IMR-90 (cell line): Measurements from ENCODE around the gene EIF2S1. TPM values are rescaled to one million over a fixed set of nuclear protein-coding genes. Genes with fewer than 3 reads are reported as not detected.

Experiments used
- ATAC-seq: fragments of 200-7000 bp; cut with Tn5 transposase; 2 replicates; pipeline ENCODE4 v1.9.1; 2020; ENCODE audit warnings: low read depth, mild to moderate bottlenecking, moderate library complexity
- BruUV-seq: library from RNA; stranded (reverse); fragments of 400-500 nt; replicated peaks from 2 replicates; lab custom pipeline; 2021; lab: Mats Ljungman, UMichigan
- CTCF ChIA-PET: fragments of 300-600 bp; formaldehyde crosslinking; extraction: SDS; loops from one replicate; lab custom pipeline; 2021; ENCODE audit warnings: antibody characterized with exemption; lab: Yijun Ruan, JAX
- POLR2A ChIA-PET: fragments of 300-600 bp; sonication (Branson Sonifier 250); formaldehyde crosslinking; loops from one replicate; lab custom pipeline; 2022; ENCODE audit warnings: antibody characterized with exemption; ENCODE audit not compliant: unreplicated experiment; lab: Charles Lee
- DNase-seq: peaks from one replicate; pipeline ENCODE4 v3.0.0; 2013
- H2AFZ ChIP-seq: replicated peaks from 2 replicates; pipeline ENCODE3; 2013; ENCODE audit warnings: low read length, mild to moderate bottlenecking; ENCODE audit not compliant: poor library complexity
- H2AK5ac ChIP-seq: 2 replicates; pipeline ENCODE4 v1.6.1; 2013; ENCODE audit warnings: low read depth, low read length, inconsistent platforms
- H2AK9ac ChIP-seq: replicated peaks from 2 replicates; pipeline ENCODE3; 2013; ENCODE audit warnings: mild to moderate bottlenecking, low read depth, low read length, moderate library complexity; ENCODE audit not compliant: poor library complexity
- H2BK120ac ChIP-seq: 2 replicates; pipeline ENCODE4 v1.6.1; 2013; ENCODE audit warnings: low read depth, low read length, inconsistent platforms
- H2BK15ac ChIP-seq: 3 replicates; pipeline ENCODE4 v1.6.1; 2013; ENCODE audit warnings: low read depth, low read length, inconsistent platforms
- H2BK20ac ChIP-seq: 2 replicates; pipeline ENCODE4 v1.6.1; 2013; ENCODE audit warnings: low read depth, mild to moderate bottlenecking, inconsistent platforms, low read length, moderate library complexity
- H2BK5ac ChIP-seq: 2 replicates; pipeline ENCODE4 v1.6.1; 2013; ENCODE audit warnings: mild to moderate bottlenecking, low read depth, low read length, inconsistent platforms; ENCODE audit not compliant: poor library complexity, severe bottlenecking
- H3K14ac ChIP-seq: replicated peaks from 2 replicates; pipeline ENCODE4 v1.6.1; 2013; ENCODE audit warnings: low read depth, low read length, inconsistent platforms
- H3K18ac ChIP-seq: 2 replicates; pipeline ENCODE4 v1.6.1; 2013; ENCODE audit warnings: low read depth, low read length, control low read depth
- H3K23ac ChIP-seq: 2 replicates; pipeline ENCODE4 v1.6.1; 2013; ENCODE audit warnings: low read depth, low read length, inconsistent platforms
- H3K27ac ChIP-seq: 2 replicates; pipeline ENCODE4 v1.5.1; 2013; ENCODE audit warnings: mild to moderate bottlenecking, control low read depth, low read length; ENCODE audit not compliant: insufficient read depth
- H3K27me3 ChIP-seq: 2 replicates; pipeline ENCODE4 v1.6.1; 2013; ENCODE audit warnings: low read length; ENCODE audit not compliant: control insufficient read depth, insufficient read depth
- H3K36me3 ChIP-seq: 2 replicates; pipeline ENCODE4 v1.6.1; 2013; ENCODE audit warnings: low read length, mixed read lengths; ENCODE audit not compliant: control insufficient read depth, insufficient read depth
- H3K4ac ChIP-seq: 2 replicates; pipeline ENCODE4 v1.6.1; 2013; ENCODE audit warnings: low read depth, low read length, inconsistent platforms
- H3K4me1 ChIP-seq: 2 replicates; pipeline ENCODE4 v1.6.1; 2013; ENCODE audit warnings: low read length, mixed read lengths; ENCODE audit not compliant: control insufficient read depth, insufficient read depth
- H3K4me2 ChIP-seq: 2 replicates; pipeline ENCODE4 v1.6.1; 2013; ENCODE audit warnings: low read depth, mild to moderate bottlenecking, control low read depth, low read length, moderate library complexity
- H3K4me3 ChIP-seq: 2 replicates; pipeline ENCODE4 v1.5.1; 2013; ENCODE audit warnings: low read depth, mild to moderate bottlenecking, control low read depth, low read length, moderate library complexity; ENCODE audit not compliant: insufficient read depth
- H3K56ac ChIP-seq: 2 replicates; pipeline ENCODE4 v1.6.1; 2013; ENCODE audit warnings: low read length, inconsistent platforms; ENCODE audit not compliant: insufficient read depth; ENCODE audit errors: extremely low read depth
- H3K79me1 ChIP-seq, 2 experiments: 2 replicates each; pipeline ENCODE4 v1.6.1; 2013; ENCODE audit warnings: low read length in 2 of 2, inconsistent platforms in 1 of 2, low read depth in 1 of 2
- H3K9ac ChIP-seq: 2 replicates; pipeline ENCODE4 v1.6.1; 2013; ENCODE audit warnings: low read depth, low read length, control low read depth
- H3K9me1 ChIP-seq: 2 replicates; pipeline ENCODE4 v1.6.1; 2013; ENCODE audit warnings: low read length, inconsistent platforms; ENCODE audit not compliant: insufficient read depth
- H3K9me3 ChIP-seq: 2 replicates; pipeline ENCODE4 v1.6.1; 2013; ENCODE audit warnings: low read length; ENCODE audit not compliant: control insufficient read depth, insufficient read depth
- H4K20me1 ChIP-seq: 2 replicates; pipeline ENCODE4 v1.6.1; 2013; ENCODE audit warnings: low read length, inconsistent platforms; ENCODE audit not compliant: insufficient read depth
- H4K5ac ChIP-seq: 2 replicates; pipeline ENCODE4 v1.6.1; 2013; ENCODE audit warnings: mild to moderate bottlenecking, low read depth, low read length, control low read depth
- H4K8ac ChIP-seq, 2 experiments: 2 replicates each; pipeline ENCODE4 v1.6.1; 2013; ENCODE audit warnings: low read depth in 2 of 2, low read length in 2 of 2, control low read depth in 1 of 2, inconsistent platforms in 1 of 2
- H4K91ac ChIP-seq: 2 replicates; pipeline ENCODE4 v1.6.1; 2013; ENCODE audit warnings: low read depth, low read length, inconsistent platforms; ENCODE audit not compliant: insufficient read depth
- BHLHE40 ChIP-seq: fragments of 150-350 bp; IDR thresholded peaks from 2 replicates; pipeline ENCODE4 v1.6.1; 2016; ENCODE audit warnings: mild to moderate bottlenecking, low read depth, low read length
- CEBPB ChIP-seq: IDR thresholded peaks from 2 replicates; pipeline ENCODE4 v1.6.1; 2012; ENCODE audit warnings: low read depth, low read length, improper control_type of control experiment
- CHD1 ChIP-seq: IDR thresholded peaks from 2 replicates; pipeline ENCODE4 v1.6.1; 2012; ENCODE audit warnings: low read depth, low read length, improper control_type of control experiment
- FOS ChIP-seq: fragments of 150-350 bp; IDR thresholded peaks from 2 replicates; pipeline ENCODE4 v1.6.1; 2016; ENCODE audit warnings: low read depth, low read length
- MAZ ChIP-seq: IDR thresholded peaks from 2 replicates; pipeline ENCODE4 v1.6.1; 2012; ENCODE audit warnings: low read depth, mild to moderate bottlenecking, low read length, improper control_type of control experiment, moderate library complexity, borderline replicate concordance
- MXI1 ChIP-seq: IDR thresholded peaks from 2 replicates; pipeline ENCODE4 v1.6.1; 2012; ENCODE audit warnings: low read depth, mild to moderate bottlenecking, low read length, moderate library complexity, borderline replicate concordance
- NFE2L2 ChIP-seq: fragments of 150-350 bp; IDR thresholded peaks from 2 replicates; pipeline ENCODE4 v1.6.1; 2016; ENCODE audit warnings: low read depth, mild to moderate bottlenecking, low read length
- POLR2A ChIP-seq: IDR thresholded peaks from 2 replicates; pipeline ENCODE4 v1.6.1; 2012; ENCODE audit warnings: mild to moderate bottlenecking, low read depth, low read length
- RAD21 ChIP-seq: IDR thresholded peaks from 2 replicates; pipeline ENCODE4 v1.6.1; 2012; ENCODE audit warnings: low read length, improper control_type of control experiment
- RCOR1 ChIP-seq: IDR thresholded peaks from 2 replicates; pipeline ENCODE4 v1.6.1; 2012; ENCODE audit warnings: mild to moderate bottlenecking, low read length, improper control_type of control experiment; ENCODE audit not compliant: insufficient replicate concordance
- RFX5 ChIP-seq: IDR thresholded peaks from 2 replicates; pipeline ENCODE4 v1.8.0; 2012; ENCODE audit warnings: low read depth, mild to moderate bottlenecking, low read length, moderate library complexity
- SMC3 ChIP-seq: fragments of 150-350 bp; IDR thresholded peaks from 2 replicates; pipeline ENCODE4 v1.6.1; 2016; ENCODE audit warnings: low read depth, mild to moderate bottlenecking, antibody characterized with exemption, low read length, moderate library complexity
- WGBS, 2 experiments: methylation state at CpG; one replicate each; pipeline versions ENCODE4 v1.1.5 to v1.1.7; 2013; ENCODE audit warnings: missing lambda C conversion rate in 2 of 2; ENCODE audit not compliant: insufficient read length in 1 of 2; ENCODE audit errors: extremely low coverage in 2 of 2; 5-methylcytosine and 5-hydroxymethylcytosine counted together
- dilution Hi-C: fragments of 300-500 bp; cut with HindIII; formaldehyde crosslinking; loops from one replicate; pipeline ENCODE4 v1.14.3; 2018; ENCODE audit warnings: low sequenced_read_pairs; ENCODE audit not compliant: unreplicated experiment
- in situ Hi-C: fragments of 300-500 bp; cut with MboI; formaldehyde crosslinking; loops from 3 replicates; pipeline ENCODE4 v1.14.3; 2019; ENCODE audit warnings: low sequenced_read_pairs, inconsistent platforms, mixed read lengths
- intact Hi-C: fragments of 100-400 bp; cut with micrococcal nuclease; formaldehyde crosslinking; loops from 2 replicates; pipeline ENCODE4 v1.10.0; 2022
- polyA plus RNA-seq, 3 experiments: library from polyadenylated mRNA; depleted of rRNA; stranded (reverse); fragments of >200 nt; gene quantifications; 2 replicates each; pipeline ENCODE4 v1.2.3, GENCODE V29; 2012; ENCODE audit warnings: low replicate concordance in 1 of 3
- total RNA-seq: library from RNA; depleted of rRNA; stranded (reverse); fragments of >200 nt; gene quantifications from 2 replicates; pipeline ENCODE4 v1.2.3, GENCODE V29; 2012
- TF ChIP-seq, protein P1 (sequence below): fragments of 150-350 bp; IDR thresholded peaks from 2 replicates; pipeline ENCODE4 v1.6.1; 2016; ENCODE audit warnings: low read depth, mild to moderate bottlenecking, low read length, moderate library complexity, borderline replicate concordance
- TF ChIP-seq, protein P2 (sequence below): fragments of 150-350 bp; IDR thresholded peaks from 2 replicates; pipeline ENCODE4 v1.6.1; 2017; ENCODE audit warnings: mild to moderate bottlenecking, antibody characterized with exemption, low read length, low read depth
- TF ChIP-seq, protein P3 (sequence below): conservative IDR thresholded peaks from 2 replicates; pipeline ENCODE4 v1.5.1; 2012; ENCODE audit warnings: mild to moderate bottlenecking, low read depth, low read length, improper control_type of control experiment

EIF2S1 gene
- total and polyA plus RNA-seq, 2 of the 4 experiments (the other 2 are of a cell fraction), result 57.9 to 125 TPM

DNA sequence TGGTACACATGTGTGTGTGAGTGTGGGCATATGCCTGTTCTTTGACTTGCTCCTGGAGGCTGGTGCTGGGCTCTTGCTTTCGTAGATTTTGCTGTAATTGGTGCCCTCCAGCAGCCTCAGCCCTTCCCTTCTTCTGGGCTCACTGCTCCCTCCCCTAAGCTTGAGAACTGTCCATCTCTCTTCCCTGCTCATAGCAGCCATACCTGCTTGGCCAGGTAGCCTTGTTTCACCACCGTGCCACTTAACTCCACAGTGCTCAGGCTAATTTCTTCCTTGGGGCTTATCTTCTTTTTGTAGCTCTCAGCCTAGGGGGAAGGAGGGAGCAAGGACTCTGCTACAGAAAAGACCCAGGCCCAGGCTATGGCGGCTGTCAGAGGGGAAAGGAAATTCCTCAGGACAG is 32.0 kb downstream of the EIF2S1 start (continued):
- TF ChIP-seq MXI1 (no peak), NFE2L2 (no peak)

DNA sequence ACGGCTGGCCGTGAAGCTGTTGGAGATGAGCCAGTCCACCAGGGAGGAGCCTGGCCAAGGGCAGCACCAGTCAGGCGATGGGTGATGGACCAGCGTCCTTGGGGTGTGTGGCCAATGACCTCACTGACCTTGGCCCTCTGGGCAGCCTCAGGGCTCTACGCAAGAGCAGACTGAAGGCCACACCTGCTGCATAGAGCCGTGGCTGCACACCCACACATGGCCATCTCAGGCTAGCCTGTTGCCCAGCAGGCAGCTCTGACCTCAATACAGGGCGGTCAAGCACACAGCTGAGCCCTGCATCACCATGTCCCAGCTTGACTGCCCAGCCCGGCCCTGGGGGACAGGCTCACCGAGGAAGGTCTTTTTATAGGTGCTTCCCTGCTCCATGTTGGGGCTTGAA is 32.7 kb downstream of the EIF2S1 start:
- Histone ChIP-seq H4K20me1 (no peaks in the 10 kb centered on the region), H2AK5ac (no peak overlapping the region), H4K91ac (no peak overlapping the region), H2BK120ac (no peak overlapping the region), H3K56ac (no peak overlapping the region), H4K5ac (no peak overlapping the region), H2AFZ (no peak overlapping the region), H3K9ac (no peak overlapping the region), H3K79me1 (no peaks in the 10 kb centered on the region), H3K4me3 (no peak overlapping the region), H3K36me3 (no peaks in the 10 kb centered on the region), H3K9me3 (no peaks in the 10 kb centered on the region), H3K18ac (no peak overlapping the region), H4K8ac (no peak overlapping the region), H3K14ac (no peak overlapping the region), H3K9me1 (peaks cover 3% of the 10 kb centered on the region; the same call in 1 of the 2 replicates), H2AK9ac (no peak overlapping the region), H3K4me1 (no peaks in the 10 kb centered on the region), H2BK5ac (no peak overlapping the region), H2BK20ac (no peak overlapping the region), H2BK15ac (no peak overlapping the region), H3K4ac (no peak overlapping the region), H3K27me3 (no peaks in the 10 kb centered on the region), H3K27ac (no peak overlapping the region), H3K4me2 (no peak overlapping the region), H3K23ac (no peak overlapping the region)
- in situ Hi-C loops, result no loop called here
- DNase-seq (no peak), ATAC-seq (no peak)
- CTCF ChIA-PET, result no interaction called here
- dilution Hi-C loops, result no loop called here
- POLR2A ChIA-PET, result no interaction called here
- intact Hi-C loops, result no loop called here
- 90% methylated on average over 4 of the region's 9 CpGs; no CpG with 5 or more reads in 1 of the 2 experiments for WGBS, 2 experiments
- no TSS peak for BruUV-seq
- TF ChIP-seq RCOR1, result no peak
- TF ChIP-seq FOS, result no peak
- no peak for TF ChIP-seq NFE2L2
- TF ChIP-seq, protein P1, sequence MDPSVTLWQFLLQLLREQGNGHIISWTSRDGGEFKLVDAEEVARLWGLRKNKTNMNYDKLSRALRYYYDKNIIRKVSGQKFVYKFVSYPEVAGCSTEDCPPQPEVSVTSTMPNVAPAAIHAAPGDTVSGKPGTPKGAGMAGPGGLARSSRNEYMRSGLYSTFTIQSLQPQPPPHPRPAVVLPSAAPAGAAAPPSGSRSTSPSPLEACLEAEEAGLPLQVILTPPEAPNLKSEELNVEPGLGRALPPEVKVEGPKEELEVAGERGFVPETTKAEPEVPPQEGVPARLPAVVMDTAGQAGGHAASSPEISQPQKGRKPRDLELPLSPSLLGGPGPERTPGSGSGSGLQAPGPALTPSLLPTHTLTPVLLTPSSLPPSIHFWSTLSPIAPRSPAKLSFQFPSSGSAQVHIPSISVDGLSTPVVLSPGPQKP, result no peak
- TF ChIP-seq RAD21, result no peak
- no peak for TF ChIP-seq BHLHE40
- no peak for TF ChIP-seq CEBPB
- TF ChIP-seq SMC3, result no peak
- TF ChIP-seq, protein P2, sequence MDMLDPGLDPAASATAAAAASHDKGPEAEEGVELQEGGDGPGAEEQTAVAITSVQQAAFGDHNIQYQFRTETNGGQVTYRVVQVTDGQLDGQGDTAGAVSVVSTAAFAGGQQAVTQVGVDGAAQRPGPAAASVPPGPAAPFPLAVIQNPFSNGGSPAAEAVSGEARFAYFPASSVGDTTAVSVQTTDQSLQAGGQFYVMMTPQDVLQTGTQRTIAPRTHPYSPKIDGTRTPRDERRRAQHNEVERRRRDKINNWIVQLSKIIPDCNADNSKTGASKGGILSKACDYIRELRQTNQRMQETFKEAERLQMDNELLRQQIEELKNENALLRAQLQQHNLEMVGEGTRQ, result no peak
- TF ChIP-seq MXI1, result no peak
- TF ChIP-seq CHD1, result no peak
- no peak for TF ChIP-seq POLR2A
- TF ChIP-seq, protein P3, sequence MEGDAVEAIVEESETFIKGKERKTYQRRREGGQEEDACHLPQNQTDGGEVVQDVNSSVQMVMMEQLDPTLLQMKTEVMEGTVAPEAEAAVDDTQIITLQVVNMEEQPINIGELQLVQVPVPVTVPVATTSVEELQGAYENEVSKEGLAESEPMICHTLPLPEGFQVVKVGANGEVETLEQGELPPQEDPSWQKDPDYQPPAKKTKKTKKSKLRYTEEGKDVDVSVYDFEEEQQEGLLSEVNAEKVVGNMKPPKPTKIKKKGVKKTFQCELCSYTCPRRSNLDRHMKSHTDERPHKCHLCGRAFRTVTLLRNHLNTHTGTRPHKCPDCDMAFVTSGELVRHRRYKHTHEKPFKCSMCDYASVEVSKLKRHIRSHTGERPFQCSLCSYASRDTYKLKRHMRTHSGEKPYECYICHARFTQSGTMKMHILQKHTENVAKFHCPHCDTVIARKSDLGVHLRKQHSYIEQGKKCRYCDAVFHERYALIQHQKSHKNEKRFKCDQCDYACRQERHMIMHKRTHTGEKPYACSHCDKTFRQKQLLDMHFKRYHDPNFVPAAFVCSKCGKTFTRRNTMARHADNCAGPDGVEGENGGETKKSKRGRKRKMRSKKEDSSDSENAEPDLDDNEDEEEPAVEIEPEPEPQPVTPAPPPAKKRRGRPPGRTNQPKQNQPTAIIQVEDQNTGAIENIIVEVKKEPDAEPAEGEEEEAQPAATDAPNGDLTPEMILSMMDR, result no peak
- TF ChIP-seq RFX5, result no peak
- no peak for TF ChIP-seq MAZ
